ENCODE measurements around the gene TRDN. TPM values are rescaled to one million over a fixed set of nuclear protein-coding genes. Genes with fewer than 3 reads are reported as not detected.

The TRDN gene
- total RNA-seq, 1 experiment from 2014 or later = 10.4 TPM

- Histone ChIP-seq H4K20me1 (ENCODE audit: control insufficient read depth, insufficient read depth, insufficient read length) (no peaks in the 10 kb centered on the region), H2BK120ac (ENCODE audit: low read depth, low read length, poor library complexity, severe bottlenecking) (no peak overlapping the region), H3K56ac (ENCODE audit: insufficient read length, low read depth, low read length) (no peak overlapping the region), H2BK5ac (ENCODE audit: insufficient read length, low read length) (no peak overlapping the region), H2BK20ac (ENCODE audit: low read depth, low read length, poor library complexity, severe bottlenecking) (no peak overlapping the region), H3K4me2 (ENCODE audit: insufficient read depth, insufficient read length, low read length) (no peak overlapping the region), H3K23ac (ENCODE audit: insufficient read length, low read depth, low read length) (no peak overlapping the region), H3K9me3 (ENCODE audit: control insufficient read depth, low read depth, low read length) (no peaks in the 10 kb centered on the region), H4K8ac (replicated peaks; ENCODE audit: insufficient read length, low read depth, low read length) (no peak overlapping the region), H3K27ac (ENCODE audit: insufficient read length, low read depth, low read length) (no peak overlapping the region), H4K5ac (ENCODE audit: insufficient read length, low read depth, low read length) (no peak overlapping the region), H3K79me1 (ENCODE audit: insufficient read depth, low read depth, low read length, poor library complexity, severe bottlenecking) (no peaks in the 10 kb centered on the region), H3K4ac (ENCODE audit: low read depth, low read length) (no peak overlapping the region), H2BK15ac (ENCODE audit: low read depth, low read length) (no peak overlapping the region), H3K27me3 (ENCODE audit: insufficient read depth, low read length) (no peaks in the 10 kb centered on the region), H3K14ac (ENCODE audit: insufficient read depth, low read length) (no peak overlapping the region), H2BK12ac (ENCODE audit: insufficient read length, low read depth, low read length) (no peak overlapping the region), H3K18ac (ENCODE audit: insufficient read length, low read depth, low read length) (no peak overlapping the region), H2AK5ac (ENCODE audit: insufficient read length, low read length) (no peak overlapping the region), H3K23me2 (ENCODE audit: insufficient read length, low read depth, low read length, poor library complexity, severe bottlenecking) (no peaks in the 10 kb centered on the region), H3K79me2 (ENCODE audit: insufficient read depth, low read length) (no peaks in the 10 kb centered on the region), H3T11ph (ENCODE audit: low read length) (no peak overlapping the region), H4K91ac (ENCODE audit: insufficient read length, low read depth, low read length) (no peak overlapping the region), H2AFZ (ENCODE audit: low read length) (no peak overlapping the region), H3K4me1 (ENCODE audit: insufficient read depth, low read length) (peaks cover 2% of the 10 kb centered on the region; the same call in 1 of the 2 replicates), H3K9ac (ENCODE audit: extremely low read depth, insufficient read length, low read length) (no peak overlapping the region)
- Mint-ChIP-seq H3K27ac (no peak overlapping the region), H3K9me3 (peaks cover 0 to 3% of the 10 kb centered on the region in 2 experiments; a peak in 2 of 5 replicates), H3K4me3 (no peak overlapping the region), H3K27me3 (ENCODE audit: low read depth) (peaks cover 7% of the 10 kb centered on the region), H3K4me1 (no peaks in the 10 kb centered on the region), H3K36me3 (ENCODE audit: insufficient read depth in 1 of 3, low read depth in 3 of 3) (no peaks in the 10 kb centered on the region)
- DNase-seq = no peak
- no CpG with 5 or more reads among the region's 1 CpG for WGBS (ENCODE audit: extremely low coverage, insufficient read length, low lambda C conversion rate)
- TF ChIP-seq, protein P1, sequence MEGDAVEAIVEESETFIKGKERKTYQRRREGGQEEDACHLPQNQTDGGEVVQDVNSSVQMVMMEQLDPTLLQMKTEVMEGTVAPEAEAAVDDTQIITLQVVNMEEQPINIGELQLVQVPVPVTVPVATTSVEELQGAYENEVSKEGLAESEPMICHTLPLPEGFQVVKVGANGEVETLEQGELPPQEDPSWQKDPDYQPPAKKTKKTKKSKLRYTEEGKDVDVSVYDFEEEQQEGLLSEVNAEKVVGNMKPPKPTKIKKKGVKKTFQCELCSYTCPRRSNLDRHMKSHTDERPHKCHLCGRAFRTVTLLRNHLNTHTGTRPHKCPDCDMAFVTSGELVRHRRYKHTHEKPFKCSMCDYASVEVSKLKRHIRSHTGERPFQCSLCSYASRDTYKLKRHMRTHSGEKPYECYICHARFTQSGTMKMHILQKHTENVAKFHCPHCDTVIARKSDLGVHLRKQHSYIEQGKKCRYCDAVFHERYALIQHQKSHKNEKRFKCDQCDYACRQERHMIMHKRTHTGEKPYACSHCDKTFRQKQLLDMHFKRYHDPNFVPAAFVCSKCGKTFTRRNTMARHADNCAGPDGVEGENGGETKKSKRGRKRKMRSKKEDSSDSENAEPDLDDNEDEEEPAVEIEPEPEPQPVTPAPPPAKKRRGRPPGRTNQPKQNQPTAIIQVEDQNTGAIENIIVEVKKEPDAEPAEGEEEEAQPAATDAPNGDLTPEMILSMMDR (conservative IDR thresholded peaks at IDR 0.05) = no peak
Observed at GRCh38 chr6:123189816-123190215, 446.9 kb downstream of the TRDN start.
